GM12874 (cell line): ENCODE measurements around the gene CAMK1.

Source experiments
- CTCF ChIP-seq: IDR thresholded peaks from 2 replicates; pipeline ENCODE4 v1.5.1; 2011; ENCODE audit warnings: low read depth, mild to moderate bottlenecking, control low read depth, low read length, moderate library complexity; ENCODE audit not compliant: insufficient read depth

Gene CAMK1

GRCh38 chr3:9769426-9770275 lies at the start of gene CAMK1:
Gene CAMK1, minus strand, starts transcription at chr3:9769947. Its CDS starts 2,198 bp downstream, at chr3:9767749.
- no peak for TF ChIP-seq CTCF

- TF ChIP-seq CTCF: no peak
Measured at GRCh38 chr3:9818666-9819335, 49.1 kb upstream of the CAMK1 start.

- TF ChIP-seq CTCF: no peak
Measured at GRCh38 chr3:9817436-9817835, 47.7 kb upstream of the CAMK1 start.

- no peak for TF ChIP-seq CTCF
Measured at GRCh38 chr3:9815986-9816385, 46.2 kb upstream of the CAMK1 start.

GRCh38 chr3:9812870-9813483 lies 43.2 kb upstream of the CAMK1 start:
- TF ChIP-seq CTCF: no peak

- no peak for TF ChIP-seq CTCF
Measured at GRCh38 chr3:9810846-9811245, 41.1 kb upstream of the CAMK1 start.

GRCh38 chr3:9810433-9810770 lies 40.7 kb upstream of the CAMK1 start:
- no peak for TF ChIP-seq CTCF
